BJ (cell line): ENCODE measurements around the gene RHEB. TPM values are rescaled to one million over a fixed set of nuclear protein-coding genes. Genes with fewer than 3 reads are reported as not detected.

Source experiments
- CTCF ChIA-PET: fragments of 350-600 bp; formaldehyde crosslinking; extraction: SDS; loops from one replicate; lab custom pipeline; 2021; ENCODE audit warnings: antibody characterized with exemption, inconsistent platforms; lab: Yijun Ruan, JAX
- POLR2A ChIA-PET: fragments of 300-600 bp; sonication (Branson Sonifier 250); formaldehyde crosslinking; extraction: SDS; loops from one replicate; lab custom pipeline; 2021; ENCODE audit warnings: antibody characterized with exemption; lab: Charles Lee
- DNase-seq: peaks from one replicate; pipeline ENCODE4 v3.0.0-alpha.2; 2011; ENCODE audit warnings: low read depth
- H3K27me3 ChIP-seq: 2 replicates; pipeline ENCODE4 v1.6.0; 2011; ENCODE audit warnings: low read length; ENCODE audit not compliant: control insufficient read depth, insufficient read depth
- H3K36me3 ChIP-seq: 2 replicates; pipeline ENCODE4 v1.5.1; 2011; ENCODE audit warnings: low read length; ENCODE audit not compliant: control insufficient read depth, insufficient read depth
- H3K4me3 ChIP-seq: 2 replicates; pipeline ENCODE4 v1.5.1; 2011; ENCODE audit warnings: low read depth, mild to moderate bottlenecking, control low read depth, low read length
- polyA minus RNA-seq: library from RNA; depleted of rRNA, polyadenylated mRNA; stranded (reverse); fragments of >200 nt; gene quantifications from 2 replicates; pipeline ENCODE4 v1.2.3, GENCODE V29; 2011; rRNA and poly(A)+ RNA removed
- polyA plus RNA-seq: library from polyadenylated mRNA; depleted of rRNA; stranded (reverse); fragments of >200 nt; gene quantifications from 2 replicates; pipeline ENCODE4 v1.2.3, GENCODE V29; 2011; rRNA removed
- TF ChIP-seq, protein P1 (sequence below): IDR thresholded peaks from 2 replicates; pipeline ENCODE4 v1.5.1; 2011; ENCODE audit warnings: low read depth, mild to moderate bottlenecking, control low read depth, inconsistent platforms, low read length, moderate library complexity; ENCODE audit not compliant: insufficient read depth

The RHEB gene, protein sequence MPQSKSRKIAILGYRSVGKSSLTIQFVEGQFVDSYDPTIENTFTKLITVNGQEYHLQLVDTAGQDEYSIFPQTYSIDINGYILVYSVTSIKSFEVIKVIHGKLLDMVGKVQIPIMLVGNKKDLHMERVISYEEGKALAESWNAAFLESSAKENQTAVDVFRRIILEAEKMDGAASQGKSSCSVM
- 45.4 and 97.8 TPM in 2 replicates for polyA plus RNA-seq
- 13.0 and 16.3 TPM in 2 replicates for polyA minus RNA-seq

DNA sequence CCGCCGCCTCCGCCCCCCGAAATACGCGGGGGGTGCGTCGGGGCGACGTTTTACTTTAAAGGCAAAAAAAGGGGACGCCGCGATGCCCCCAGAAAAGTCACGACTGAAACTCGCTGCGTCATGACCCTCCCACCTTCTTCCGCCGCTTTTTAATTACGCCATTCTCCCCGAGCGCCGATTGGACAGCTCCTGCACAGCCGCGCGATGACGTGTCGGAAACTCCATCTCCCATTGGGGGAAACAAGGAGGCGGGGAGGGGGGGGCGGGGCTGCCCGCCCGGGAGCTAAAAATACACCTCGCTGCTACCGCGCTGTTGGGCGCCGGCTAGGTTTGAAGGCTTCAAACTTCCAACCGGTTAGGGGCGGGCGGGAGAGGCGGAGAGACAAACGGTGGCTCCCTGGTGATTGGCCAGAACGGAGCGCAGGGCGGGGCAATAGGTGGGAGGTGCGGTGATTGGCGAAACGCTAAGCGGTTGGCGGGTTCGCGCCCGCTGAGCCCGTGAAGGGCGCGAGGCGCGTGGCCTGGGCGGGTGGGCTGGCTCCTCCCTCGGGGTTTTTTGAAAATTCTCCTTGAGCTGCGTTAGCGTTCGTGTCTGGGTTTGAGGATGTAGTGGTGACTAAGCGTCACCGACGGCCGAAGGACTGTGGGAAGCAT is at the start of gene RHEB:
Gene RHEB (minus strand): TSS at position 131 of the 654 bp plus-strand sequence. CDS start 384 bp downstream, outside the sequence.
- ChIA-PET CTCF (interaction anchor here (0.7 to 1.3 kb wide), 4 partner anchors 17 to 234 kb away, joined by 3 to 4 read pairs (median 4); no protein-coding TSS in a partner anchor), POLR2A (no interaction called here)
- no peaks in the 10 kb centered on the region for H3K36me3 ChIP-seq
- DNase-seq: peak; percentile 96
- TF ChIP-seq, protein P1, sequence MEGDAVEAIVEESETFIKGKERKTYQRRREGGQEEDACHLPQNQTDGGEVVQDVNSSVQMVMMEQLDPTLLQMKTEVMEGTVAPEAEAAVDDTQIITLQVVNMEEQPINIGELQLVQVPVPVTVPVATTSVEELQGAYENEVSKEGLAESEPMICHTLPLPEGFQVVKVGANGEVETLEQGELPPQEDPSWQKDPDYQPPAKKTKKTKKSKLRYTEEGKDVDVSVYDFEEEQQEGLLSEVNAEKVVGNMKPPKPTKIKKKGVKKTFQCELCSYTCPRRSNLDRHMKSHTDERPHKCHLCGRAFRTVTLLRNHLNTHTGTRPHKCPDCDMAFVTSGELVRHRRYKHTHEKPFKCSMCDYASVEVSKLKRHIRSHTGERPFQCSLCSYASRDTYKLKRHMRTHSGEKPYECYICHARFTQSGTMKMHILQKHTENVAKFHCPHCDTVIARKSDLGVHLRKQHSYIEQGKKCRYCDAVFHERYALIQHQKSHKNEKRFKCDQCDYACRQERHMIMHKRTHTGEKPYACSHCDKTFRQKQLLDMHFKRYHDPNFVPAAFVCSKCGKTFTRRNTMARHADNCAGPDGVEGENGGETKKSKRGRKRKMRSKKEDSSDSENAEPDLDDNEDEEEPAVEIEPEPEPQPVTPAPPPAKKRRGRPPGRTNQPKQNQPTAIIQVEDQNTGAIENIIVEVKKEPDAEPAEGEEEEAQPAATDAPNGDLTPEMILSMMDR: no peak
- H3K27me3 ChIP-seq: 0 out of 2 replicates have a peak, but pooled peaks cover 1% of the 10 kb centered on the region
- H3K4me3 ChIP-seq: peak within 1 kb of the TSS; percentile 64

DNA sequence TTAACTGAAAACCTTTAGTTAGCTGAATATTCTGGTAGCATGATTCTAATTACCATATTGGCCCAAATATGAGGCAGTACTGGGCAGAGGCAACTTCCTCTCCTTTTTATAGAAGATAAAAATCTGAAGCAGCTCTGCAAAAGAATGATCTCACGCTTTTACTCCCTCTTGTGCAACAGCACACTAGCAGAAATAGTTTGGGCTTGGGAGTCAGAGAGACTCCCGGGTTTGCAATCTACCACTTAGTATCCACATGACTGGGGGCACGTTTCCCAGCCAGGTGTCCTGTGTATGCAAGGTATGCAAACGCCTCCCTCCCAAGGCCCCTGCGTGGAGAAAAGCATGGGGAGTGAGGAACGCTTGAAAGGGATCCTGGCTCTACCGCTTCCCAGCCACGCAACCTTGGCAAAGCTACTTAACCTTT is 47.2 kb upstream of the RHEB start:
- Histone ChIP-seq H3K4me3 (no peak overlapping the region), H3K36me3 (peaks cover 5% of the 10 kb centered on the region; the same call in 1 of the 2 replicates), H3K27me3 (no peaks in the 10 kb centered on the region)
- ChIA-PET POLR2A (interaction anchor here (0.7 kb wide), 1 partner anchor 123 kb away, joined by 3 read pairs; no protein-coding TSS in a partner anchor), CTCF (interaction anchor here (1.5 to 7.7 kb wide), 2 partner anchors 66 to 192 kb away, joined by 7 to 84 read pairs; no protein-coding TSS in a partner anchor)
- TF ChIP-seq, protein P1: no peak
- peak; percentile 68 for DNase-seq

DNA sequence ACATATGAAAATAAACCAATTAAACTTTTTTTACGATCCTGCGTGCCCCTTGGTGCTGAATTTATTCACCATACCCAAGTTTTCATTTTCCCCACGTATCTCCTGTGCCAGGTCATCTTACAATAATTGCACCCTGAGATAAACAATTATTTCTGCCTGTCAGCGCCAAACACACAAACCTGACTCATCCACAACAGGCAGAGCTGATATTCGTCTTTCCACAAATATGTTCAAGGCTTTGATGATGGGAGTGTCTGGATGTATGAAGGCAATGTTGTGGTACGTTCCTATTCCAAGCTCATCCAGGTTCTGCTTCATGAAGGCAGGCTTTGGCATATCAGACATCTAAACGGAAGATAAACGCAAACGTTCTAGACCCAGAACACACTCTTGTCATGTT is 45.8 kb upstream of the RHEB start:
- peaks cover 6% of the 10 kb centered on the region; the same call in 1 of the 2 replicates for H3K36me3 ChIP-seq
- H3K4me3 ChIP-seq: no peak overlapping the region
- no peaks in the 10 kb centered on the region for H3K27me3 ChIP-seq
- TF ChIP-seq, protein P1: no peak
- ChIA-PET CTCF (interaction anchor here (0.7 to 7.7 kb wide), 2 partner anchors 8 to 193 kb away, joined by 3 to 84 read pairs; no protein-coding TSS in a partner anchor), POLR2A (no interaction called here)
- no peak for DNase-seq

DNA sequence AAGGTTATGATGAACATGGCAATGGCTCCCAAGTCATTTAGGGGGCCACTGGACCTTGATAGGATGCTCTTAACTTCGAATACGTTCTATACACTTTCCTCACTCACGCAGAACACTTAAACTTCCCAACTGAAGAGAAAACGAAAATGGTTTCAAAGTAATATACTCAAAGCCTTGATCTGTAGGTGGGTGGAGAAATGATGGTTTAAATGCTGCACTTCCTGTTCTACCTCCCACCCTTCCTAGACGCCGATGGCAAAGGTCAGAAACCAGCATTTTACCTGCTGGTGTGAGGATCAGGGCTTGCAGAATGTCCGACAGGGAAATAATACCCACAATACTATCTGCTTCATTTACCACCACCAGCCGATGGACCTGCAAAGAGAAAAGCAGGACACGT is 40.5 kb upstream of the RHEB start:
- no peak for DNase-seq
- Histone ChIP-seq H3K27me3 (no peaks in the 10 kb centered on the region), H3K36me3 (peaks cover 9% of the 10 kb centered on the region), H3K4me3 (no peak overlapping the region)
- ChIA-PET POLR2A (no interaction called here), CTCF (no interaction called here)
- TF ChIP-seq, protein P1: no peak

DNA sequence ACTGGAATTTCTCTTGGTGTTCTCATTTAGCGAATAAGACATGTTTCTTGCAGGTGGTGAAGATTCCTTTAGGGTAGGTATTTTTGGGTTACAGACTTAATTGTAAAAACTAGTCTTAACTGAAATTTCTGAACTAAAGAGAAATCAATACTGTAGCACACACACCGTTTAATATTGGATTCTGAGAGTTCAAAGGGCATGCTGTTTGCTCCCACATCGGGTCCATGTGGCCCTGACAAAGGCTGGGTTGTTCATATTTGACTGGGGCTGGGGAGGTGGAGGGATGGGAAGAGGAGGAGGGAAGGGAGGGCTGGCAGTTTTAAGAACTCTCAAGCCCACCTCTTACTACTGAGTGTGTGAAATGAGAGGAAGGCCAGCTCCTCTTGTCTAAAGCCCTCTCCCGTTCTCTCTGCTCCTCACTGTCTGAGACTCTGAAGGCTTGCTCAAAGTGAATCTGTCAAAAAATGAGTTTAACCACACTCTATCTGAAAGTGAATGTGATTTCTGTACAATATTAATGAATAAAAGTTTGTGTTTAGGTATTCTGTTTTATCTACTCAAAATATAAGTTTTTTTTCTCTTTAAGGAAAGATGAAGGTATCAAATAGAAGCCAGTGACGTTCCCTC is 40.0 kb upstream of the RHEB start:
- ChIA-PET POLR2A (no interaction called here), CTCF (no interaction called here)
- Histone ChIP-seq H3K27me3 (no peaks in the 10 kb centered on the region), H3K4me3 (no peak overlapping the region), H3K36me3 (peaks cover 9% of the 10 kb centered on the region)
- TF ChIP-seq, protein P1: no peak
- DNase-seq: no peak
